Measurements from ENCODE around the gene CYP2F1. TPM values are rescaled to one million over a fixed set of nuclear protein-coding genes. Genes with fewer than 3 reads are reported as not detected.

The CYP2F1 gene
- not detected in 2 replicates for total RNA-seq

GRCh38 chr19:41114132-41114531, at the start of gene CYP2F1:
Gene CYP2F1, plus strand, starts transcription at chr19:41114432. Its CDS starts 1,757 bp downstream, at chr19:41116189.

GRCh38 chr19:41088151-41088550, 26.1 kb upstream of the CYP2F1 start, which contains the start of gene CYP2A13:
Gene CYP2A13, plus strand, starts transcription at chr19:41088451. Its CDS starts 21 bp downstream, at chr19:41088472.

Other genes starting within 250 kb of the CYP2F1 start
- gene CYP2A7, start 232.2 kb upstream of the CYP2F1 start, total RNA-seq, result not detected in 2 replicates
- gene CYP2B6, start 123.2 kb upstream of the CYP2F1 start, total RNA-seq, result not detected in 2 replicates
- gene CYP2A13, start 26.0 kb upstream of the CYP2F1 start, total RNA-seq, result not detected in 2 replicates
- gene CYP2S1, start 78.8 kb downstream of the CYP2F1 start, total RNA-seq, result 0.11 TPM in 1 of 2 replicates, not detected in the other
- gene AXL, start 104.8 kb downstream of the CYP2F1 start, total RNA-seq, result 5.2 and 6.7 TPM in 2 replicates
- gene HNRNPUL1, start 149.9 kb downstream of the CYP2F1 start, total RNA-seq, result 46.2 and 65.1 TPM in 2 replicates
- 6.2 and 7.1 TPM in 2 replicates for gene CCDC97, start 195.7 kb downstream of the CYP2F1 start, total RNA-seq
- gene TGFB1, start 239.5 kb downstream of the CYP2F1 start, total RNA-seq, result 19.6 and 35.2 TPM in 2 replicates
- gene B9D2, start 249.7 kb downstream of the CYP2F1 start, total RNA-seq, result 5.9 and 6.4 TPM in 2 replicates